ENCODE data around the gene AUTS2.

AUTS2 gene

DNA sequence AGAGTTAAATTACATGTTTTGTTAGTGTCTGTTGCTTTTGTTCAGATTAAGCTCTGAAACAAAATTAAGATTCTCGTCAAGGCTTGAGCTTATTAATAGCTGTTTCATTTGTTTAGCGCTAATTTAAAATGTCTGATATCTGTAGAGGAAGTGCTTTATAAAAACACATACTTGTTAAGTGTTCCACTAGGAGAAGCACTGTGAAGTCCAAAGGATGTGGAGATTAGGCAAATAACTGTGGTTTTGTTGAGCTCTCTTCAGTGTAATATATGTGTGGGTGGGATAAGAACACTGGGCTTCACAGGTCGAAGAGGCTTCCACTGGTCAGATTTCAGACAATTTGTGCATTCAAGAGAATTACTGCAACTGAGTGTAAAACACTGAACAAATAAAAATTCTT is 242.0 kb downstream of the AUTS2 start:
- DNase-seq (ENCODE audit: low read depth in 1 of 2, low spot score in 1 of 2): no peak

DNA sequence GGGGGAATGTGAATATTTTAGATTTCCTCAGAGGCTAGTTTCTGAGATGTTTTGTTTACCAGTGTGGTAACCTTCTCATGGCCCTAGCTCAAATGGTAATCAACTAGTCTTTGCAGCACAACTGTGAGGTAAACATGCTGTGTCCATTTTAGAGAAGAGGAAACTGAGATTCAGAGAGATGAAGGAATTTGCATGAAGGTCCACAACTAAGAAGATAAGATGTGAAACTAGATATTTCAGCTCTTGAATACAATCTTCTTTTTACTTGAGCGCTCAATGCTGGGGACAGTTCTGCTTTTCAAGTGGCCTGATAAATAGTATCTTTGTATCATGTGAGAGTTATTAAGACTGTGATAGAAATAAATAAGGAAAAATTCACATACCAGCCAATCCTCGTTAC is 245.4 kb downstream of the AUTS2 start:
- no peak for DNase-seq (ENCODE audit: low read depth in 1 of 2, low spot score in 1 of 2)

DNA sequence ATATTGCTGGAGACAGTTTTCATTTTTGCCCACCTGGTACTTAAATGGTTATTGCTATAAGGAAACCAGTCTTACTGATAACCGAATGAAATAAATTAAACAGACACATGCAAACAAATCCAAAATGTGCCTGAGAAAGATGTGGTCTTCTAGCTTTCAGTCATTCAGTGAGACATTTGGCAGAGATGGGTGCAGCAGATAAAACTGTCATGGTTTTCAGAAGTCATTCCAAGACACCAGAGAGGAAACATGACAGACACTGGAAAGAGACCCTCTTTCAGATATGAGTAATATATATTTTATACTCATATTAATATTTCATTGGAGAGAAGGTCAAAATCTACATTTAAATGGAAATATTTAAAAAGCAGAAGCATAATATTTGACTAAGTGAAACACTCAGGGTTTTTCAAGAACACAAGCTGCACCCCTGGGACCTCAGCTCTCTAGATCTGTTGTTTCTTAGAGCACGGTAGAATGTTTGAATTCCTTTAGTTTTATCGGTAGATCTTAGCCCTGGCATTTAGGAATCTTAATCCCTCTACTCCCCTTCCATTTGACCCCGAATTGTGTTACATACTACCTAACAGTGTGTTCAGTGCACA is 246.1 kb downstream of the AUTS2 start:
- DNase-seq (ENCODE audit: low read depth in 1 of 2, low spot score in 1 of 2): no peak

DNA sequence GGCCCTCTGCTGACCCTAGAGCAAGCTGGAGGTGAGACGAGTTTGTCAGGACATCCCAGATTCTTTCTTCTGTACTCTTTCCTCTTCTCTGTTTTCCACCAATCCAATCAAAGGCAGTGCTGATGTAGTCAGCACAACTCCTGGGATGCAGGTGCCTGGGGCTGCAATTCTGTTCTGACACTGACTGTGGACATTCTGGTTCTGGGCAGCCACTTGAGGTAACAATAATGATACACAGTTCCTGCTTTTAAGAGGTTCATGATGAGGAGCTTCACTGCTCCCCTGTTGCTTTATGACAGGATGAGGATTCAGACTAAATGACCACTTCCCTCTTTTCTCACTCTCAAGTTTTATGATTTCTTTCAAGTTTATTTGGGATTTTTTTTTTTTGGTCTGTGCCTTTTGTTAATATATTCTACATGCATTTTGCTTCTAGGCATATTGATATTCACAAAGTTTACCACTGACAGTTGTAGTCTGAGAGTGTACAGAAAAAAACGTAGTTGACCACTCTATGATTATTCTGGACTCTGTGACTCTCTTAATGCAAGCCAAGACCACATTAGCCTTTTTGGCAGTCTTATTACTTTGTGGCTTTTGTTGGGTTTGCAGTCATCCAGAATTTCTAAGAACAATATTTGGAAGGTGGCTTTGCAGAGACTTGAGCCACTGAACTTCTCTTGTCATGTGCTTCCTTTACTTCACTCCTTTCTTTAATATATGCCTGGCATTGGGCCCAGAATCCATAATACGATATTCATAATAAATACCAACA is 247.6 kb downstream of the AUTS2 start:
- no peak for DNase-seq (ENCODE audit: low read depth in 1 of 2, low spot score in 1 of 2)

DNA sequence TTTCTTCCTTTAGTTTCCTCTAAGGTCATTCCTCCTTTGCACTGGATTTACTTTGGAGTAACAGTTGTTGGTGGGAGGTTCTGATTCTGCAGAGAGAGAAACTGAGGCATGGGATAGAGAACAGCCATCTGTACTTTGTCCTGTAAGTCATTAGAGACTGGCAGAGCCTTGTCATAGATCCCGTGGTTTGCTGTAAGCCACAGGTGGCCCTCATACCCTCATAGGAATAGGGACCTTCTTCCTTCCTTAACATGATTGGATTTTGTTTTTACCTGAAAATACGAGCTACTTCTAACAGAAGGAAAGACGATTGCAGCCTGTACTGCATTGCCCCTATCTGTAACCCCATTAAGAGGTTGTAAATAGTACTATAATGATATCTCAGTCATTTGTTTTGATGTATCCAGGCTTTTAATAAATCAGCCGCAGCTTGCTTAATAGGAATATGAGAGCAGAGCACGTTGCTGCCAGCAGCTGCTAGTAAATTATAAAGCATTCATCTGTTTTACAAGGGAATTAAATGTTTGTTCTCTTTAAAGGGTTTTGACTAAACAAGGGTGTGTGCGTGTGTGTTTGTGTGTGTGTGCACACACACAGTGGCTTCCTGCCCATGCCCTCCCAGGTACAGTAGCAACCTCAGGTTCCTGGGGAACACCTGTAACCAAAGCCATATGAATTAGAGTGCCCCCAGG is 249.8 kb downstream of the AUTS2 start:
- no peak for DNase-seq (ENCODE audit: low read depth in 1 of 2, low spot score in 1 of 2)

DNA sequence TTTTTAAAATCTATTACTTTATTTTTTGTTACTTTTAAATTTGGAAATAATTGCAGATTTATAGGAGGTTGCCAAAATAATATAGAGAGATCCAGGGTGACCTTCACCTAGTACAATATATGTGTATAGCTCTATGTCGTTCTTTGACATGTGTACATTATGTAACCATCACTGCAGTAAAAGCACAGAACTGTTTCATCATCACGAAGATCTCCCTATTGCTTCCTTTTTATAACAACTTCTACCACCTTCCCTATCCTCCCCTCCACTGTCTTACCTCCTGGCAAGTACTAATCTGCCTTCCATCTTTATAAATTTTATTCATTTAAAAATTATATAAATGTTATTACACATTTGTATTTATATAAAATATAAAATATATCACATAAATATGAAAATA is 251.0 kb downstream of the AUTS2 start:
- DNase-seq (ENCODE audit: low read depth in 1 of 2, low spot score in 1 of 2): no peak

DNA sequence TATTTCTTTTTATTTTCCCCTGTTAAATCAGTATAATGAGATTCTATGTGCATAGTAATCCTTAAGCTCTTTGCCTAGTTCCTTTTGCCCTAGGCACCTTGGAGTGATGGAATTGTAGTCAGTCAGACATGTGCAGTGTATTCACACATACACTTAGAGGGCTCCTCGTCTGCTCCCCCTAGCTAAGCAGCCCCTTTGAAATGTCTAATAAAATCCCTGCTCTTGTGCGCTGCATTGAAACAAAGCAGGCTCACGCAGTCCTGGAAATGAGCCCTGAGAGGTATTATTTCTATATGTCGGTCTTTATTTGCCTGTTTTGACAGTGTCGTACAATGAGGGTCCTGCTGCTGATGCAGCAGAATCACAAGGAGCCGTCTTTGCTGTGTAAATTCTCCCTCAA is 258.7 kb downstream of the AUTS2 start:
- no peak for DNase-seq (ENCODE audit: low read depth in 1 of 2, low spot score in 1 of 2)

DNA sequence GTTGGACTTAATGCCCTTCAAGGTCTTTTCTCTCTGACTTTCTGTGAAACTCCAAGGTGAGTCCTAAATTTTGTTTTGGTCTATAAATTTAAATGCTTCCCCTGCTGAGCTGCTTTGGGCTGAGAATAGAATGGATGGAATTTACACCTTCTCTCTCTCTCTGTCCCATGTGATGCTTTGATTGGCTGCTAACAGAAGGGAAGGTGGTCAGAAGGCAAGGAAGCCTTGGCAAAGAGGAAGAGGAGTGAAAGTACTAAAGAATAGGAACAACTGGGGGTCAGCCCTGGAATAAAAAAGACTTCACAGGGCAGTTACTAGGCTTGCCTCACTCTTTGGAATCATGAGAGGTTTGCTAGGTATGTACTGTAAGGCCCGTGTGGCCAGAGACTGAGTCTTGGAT is 260.2 kb downstream of the AUTS2 start:
- DNase-seq (ENCODE audit: low read depth in 1 of 2, low spot score in 1 of 2): no peak

DNA sequence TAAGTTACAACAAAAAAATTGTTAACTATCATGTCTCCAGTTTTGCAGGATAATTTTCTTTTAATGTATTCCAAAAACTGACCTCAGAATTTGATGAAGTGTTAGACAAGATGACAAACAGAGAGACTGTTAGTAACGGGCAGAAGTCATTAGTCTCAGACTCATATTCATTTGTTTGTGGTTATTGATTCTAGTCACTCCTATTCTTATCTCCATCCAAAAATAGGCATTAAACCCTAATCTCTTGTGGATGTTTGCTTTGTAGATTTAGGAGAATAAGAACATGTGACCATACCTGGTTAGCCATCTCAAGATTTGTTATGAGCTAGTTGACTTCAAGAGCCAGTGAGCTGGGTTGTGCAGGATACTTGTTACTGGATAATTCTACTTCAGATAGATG is 261.1 kb downstream of the AUTS2 start:
- DNase-seq (ENCODE audit: low read depth in 1 of 2, low spot score in 1 of 2): no peak

DNA sequence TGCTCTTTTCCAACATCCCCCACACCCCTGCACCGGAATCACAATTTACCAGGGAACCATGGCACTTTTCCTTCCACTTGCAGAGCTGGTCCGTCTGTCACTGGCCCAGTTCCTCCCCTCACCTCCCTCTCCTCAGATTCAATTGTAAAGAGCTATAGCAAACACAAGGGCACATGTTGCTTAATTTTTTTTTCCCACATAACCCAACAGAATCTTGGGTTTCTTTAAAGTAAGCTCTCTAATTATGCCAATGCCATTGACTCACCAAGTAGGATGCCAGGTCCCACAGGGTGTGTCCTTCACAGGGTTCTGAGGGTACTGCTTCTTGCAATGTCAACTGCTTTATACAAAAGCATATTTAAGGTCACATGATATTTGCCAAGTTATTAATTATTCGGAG is 262.2 kb downstream of the AUTS2 start:
- no peak for DNase-seq (ENCODE audit: low read depth in 1 of 2, low spot score in 1 of 2)

DNA sequence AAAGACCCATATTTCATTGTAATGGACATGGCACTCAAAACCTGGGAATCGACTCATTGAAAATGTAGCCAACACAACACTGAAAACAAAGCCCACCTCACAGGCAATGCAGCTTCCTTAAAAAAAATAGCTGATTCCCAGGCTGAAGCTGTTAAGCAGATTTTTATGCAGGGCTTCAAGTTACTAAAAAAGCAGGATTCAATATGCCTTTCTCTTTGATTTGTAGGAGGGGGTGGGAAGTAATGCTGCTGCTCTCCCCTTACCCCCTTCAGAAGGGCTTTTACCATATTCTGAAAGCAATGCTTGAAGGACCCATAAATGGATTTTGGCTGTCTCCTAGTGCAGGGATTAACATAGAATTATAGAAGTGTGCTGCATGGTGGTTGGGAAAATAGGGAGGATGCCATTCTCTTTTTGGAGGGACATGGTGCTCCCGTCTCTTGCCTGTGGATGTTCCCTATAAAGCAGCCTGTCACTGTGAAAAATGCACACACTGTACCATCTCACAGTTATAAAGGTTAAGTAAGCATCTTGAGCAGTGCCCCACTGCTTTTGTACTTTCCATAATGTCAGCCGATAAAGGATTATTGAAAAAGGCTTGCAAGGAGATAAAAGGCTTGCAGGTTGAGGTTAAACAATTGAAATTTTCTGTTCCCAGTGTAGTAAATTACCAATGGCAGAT is 262.8 kb downstream of the AUTS2 start:
- no peak for DNase-seq (ENCODE audit: low read depth in 1 of 2, low spot score in 1 of 2)

DNA sequence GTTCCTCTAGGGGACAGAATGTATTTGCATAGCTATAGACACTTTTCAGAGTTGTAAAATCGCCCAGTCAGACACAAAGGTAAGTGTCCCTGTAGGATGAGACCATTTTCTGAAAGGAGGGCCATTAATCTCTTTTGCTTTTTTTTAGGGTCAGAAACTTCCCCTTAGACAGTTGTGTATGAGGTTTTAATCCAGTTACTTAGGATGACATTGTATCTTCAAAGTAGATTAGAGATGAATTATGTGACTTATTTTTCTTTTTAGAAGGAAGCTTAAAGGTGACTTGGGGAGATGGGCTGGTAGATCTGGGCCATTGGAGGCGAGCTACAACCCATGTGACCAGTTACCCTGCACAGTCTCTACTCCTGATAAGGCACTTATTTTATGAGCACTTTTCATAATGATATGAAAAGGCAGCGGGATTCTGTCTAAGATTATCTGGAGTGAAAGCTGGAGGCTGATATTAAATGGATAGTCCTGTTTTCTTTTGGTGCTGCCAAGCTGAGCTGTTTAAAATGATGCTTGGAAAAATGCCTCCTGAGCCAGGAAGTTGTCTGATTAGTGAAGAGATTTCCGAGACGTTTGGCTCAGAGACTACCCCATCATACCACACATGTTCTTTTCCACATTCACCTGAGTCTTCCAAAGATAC is 264.3 kb downstream of the AUTS2 start:
- DNase-seq (ENCODE audit: low read depth in 1 of 2, low spot score in 1 of 2): no peak

DNA sequence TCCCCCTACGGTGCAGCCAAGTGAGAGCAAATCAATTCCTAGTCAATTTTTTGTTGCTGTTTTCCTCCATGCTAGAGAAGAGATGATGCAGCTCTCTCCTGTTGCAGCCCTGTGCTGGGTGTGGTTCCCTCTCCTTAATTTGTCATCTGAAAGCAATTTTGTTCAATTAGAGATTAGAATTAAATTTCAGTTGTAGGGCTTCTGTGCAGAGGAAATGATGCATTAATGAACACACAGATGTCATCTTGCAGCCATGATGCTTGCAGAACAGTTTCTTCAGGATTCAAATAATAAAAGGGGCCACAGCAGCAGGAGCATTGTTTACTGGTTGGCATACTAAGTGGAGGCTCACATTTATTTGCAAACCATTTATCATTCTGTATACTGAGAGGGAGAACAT is 266.0 kb downstream of the AUTS2 start:
- no peak for DNase-seq (ENCODE audit: low read depth in 1 of 2, low spot score in 1 of 2)

DNA sequence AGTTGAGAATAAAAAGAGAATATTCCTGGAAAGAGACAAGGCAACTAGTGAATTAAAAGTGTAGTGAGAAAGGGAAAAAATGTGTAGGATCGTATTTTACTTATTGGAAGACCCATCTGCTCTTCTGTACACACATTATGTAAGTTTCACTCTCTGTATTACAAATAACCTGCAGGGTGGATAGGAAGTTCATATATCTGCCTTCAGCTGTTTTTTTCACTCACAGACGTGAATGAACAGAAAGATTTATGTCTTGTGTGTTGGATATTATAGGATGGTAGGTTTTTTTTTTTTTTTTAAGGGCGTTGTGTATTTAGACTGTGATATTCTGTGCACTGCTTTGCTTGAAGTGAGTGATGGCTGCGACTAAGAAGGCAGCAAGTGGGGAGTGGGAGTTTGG is 266.5 kb downstream of the AUTS2 start:
- no peak for DNase-seq (ENCODE audit: low read depth in 1 of 2, low spot score in 1 of 2)

DNA sequence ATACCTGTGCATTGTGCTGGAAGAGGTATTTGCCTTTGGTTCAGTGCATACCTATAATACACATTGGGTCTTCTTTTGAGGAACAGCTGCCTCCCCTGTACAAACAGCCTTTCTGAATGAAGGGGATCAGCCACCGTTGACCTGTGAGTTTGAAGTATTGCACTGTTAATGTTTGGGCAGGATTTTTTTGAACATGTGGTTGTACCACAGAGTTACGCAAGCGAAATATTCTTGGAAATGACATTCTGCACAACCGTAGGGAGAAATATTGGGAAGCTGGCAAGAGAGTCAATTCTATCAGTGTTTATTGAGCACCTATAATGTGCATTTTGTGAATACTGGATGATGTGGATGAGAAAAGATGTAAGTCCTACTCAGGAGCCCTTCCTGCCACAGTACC is 270.6 kb downstream of the AUTS2 start:
- no peak for DNase-seq (ENCODE audit: low read depth in 1 of 2, low spot score in 1 of 2)

DNA sequence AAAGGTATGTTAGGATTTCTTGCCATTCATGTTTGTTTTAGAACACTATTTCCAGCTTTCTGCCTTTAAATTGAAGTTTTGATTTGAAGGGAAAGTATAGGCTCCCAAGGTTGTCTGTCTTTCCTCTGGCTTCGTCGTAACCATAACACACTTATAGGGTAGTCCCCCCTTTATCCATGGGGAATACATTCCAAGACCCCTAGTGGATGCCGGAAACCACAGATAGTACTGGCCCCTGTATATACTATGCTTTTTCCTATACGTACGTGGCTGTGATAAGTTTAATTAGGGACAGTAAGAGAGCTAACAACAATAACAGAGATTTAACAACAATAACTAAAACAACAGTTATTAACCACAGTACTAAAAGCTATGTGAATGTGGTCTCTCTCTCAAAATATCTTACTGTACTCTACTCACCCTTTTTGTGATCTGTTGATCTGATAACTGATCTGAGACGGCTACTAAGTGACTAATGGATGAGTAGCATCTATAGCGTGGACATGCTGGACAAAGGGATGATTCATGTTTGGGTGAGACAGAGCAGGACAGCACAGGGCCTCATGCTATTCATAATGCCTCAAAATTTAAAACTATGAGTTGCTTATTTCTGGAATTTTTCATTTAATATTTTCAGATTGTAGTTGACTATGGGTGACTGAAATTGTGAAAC is 273.1 kb downstream of the AUTS2 start:
- no peak for DNase-seq (ENCODE audit: low read depth in 1 of 2, low spot score in 1 of 2)

DNA sequence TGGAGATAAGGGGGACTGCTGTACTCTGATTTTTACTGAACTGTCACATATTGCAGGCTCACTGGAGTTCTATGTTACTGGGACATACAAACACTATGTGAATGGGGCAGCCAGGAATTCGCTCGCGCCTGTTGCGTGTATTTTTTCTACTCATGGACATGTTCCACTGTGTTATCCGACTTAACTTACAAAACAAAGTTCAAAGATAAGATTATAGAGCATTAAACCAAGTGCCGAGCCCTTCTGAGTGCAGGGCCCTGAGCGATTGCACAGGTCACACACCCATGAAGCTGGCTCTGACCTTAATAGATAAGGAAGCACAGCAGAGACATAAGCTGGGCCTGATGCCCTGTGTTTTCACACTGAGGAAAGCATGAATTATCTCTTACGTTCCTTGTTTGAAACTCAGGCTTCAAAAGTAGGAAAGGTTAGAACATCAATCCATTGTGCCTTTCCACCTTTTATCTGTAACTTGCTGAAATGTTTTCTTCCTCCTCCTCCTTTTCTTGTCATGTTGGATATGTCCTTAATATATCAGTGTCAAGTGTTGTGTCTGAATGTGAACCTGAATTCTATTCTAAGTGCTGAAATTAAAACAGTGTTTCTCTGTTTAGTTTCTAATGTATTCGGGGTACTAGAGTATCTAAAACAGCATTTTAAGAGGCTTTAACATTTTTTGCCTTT is 273.8 kb downstream of the AUTS2 start:
- DNase-seq (ENCODE audit: low read depth in 1 of 2, low spot score in 1 of 2): no peak

DNA sequence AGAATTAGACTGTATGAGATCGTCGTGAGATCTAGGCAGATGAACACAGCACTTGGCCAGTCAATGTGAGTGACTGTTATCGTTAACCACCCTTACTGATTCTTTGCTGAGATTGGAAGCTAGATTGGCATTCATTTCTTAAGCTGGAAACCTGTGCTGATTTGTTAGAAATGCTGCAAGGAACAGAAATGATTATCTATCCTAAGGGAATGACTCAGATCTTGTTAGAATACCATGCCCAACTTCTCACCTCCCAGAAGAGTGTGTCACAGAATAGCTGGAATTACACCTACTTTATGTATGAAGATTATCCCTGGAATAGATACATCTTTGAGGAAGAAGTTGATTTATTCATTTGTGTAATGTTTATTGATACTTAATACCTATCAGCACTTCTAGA is 275.2 kb downstream of the AUTS2 start:
- DNase-seq (ENCODE audit: low read depth in 1 of 2, low spot score in 1 of 2): no peak

DNA sequence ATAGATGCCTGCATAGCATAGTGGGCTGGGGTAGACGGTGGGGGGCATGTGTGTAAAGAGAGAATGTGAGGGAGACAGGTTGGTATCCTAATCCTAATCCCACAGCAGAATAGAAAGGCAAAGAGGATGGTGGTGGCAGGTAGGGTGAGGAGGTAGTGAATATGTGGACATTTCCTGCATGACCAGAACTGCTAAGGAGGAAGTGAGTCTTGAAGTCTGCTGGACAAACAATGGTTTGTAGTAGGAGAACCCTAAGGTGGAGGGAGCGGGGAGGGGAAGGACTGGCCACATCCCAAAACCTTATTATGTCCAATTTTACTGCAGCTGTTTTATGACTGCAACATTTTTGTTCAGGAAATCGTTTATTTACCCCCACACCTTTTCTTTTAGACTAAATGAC is 279.7 kb downstream of the AUTS2 start:
- DNase-seq (ENCODE audit: low read depth in 1 of 2, low spot score in 1 of 2): no peak

DNA sequence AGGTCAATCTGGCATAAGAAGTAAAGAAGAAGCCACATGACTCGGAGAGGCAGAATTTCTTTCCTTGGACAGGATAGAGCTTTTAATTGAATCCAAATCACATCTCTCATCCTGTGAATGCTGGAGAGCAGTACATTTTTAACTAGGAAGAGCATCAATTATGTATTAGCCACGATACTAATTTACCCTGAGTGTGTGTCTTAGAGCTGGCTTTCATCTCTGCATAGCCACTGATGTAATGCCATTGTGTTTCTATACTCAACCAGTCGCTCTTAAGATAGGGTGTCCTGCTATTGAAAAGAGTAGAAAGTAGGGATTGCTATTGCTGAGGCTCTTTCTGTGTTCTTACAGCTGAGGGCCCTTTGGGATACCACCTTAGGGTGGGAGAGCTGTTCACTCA is 280.3 kb downstream of the AUTS2 start:
- DNase-seq (ENCODE audit: low read depth in 1 of 2, low spot score in 1 of 2): no peak
